Osteocyte (in vitro differentiated cells): ENCODE results near the gene TP63. TPM values are rescaled to one million over a fixed set of nuclear protein-coding genes. Genes with fewer than 3 reads are reported as not detected.

ENCODE experiments used
- DNase-seq: peaks from one replicate; pipeline ENCODE4 v3.0.0; 2021; ENCODE audit warnings: mixed read lengths; ENCODE audit not compliant: unreplicated experiment; ENCODE audit errors: extremely low spot score
- H3K27ac Mint-ChIP-seq: one replicate; pipeline ENCODE4 v1.8.0; 2021; ENCODE audit warnings: mild to moderate bottlenecking, mixed read lengths; ENCODE audit not compliant: unreplicated experiment
- H3K27me3 Mint-ChIP-seq: one replicate; pipeline ENCODE4 v1.8.0; 2021; ENCODE audit warnings: mixed read lengths; ENCODE audit not compliant: unreplicated experiment
- H3K36me3 Mint-ChIP-seq: one replicate; pipeline ENCODE4 v1.8.0; 2021; ENCODE audit warnings: mixed read lengths; ENCODE audit not compliant: unreplicated experiment
- H3K4me1 Mint-ChIP-seq: one replicate; pipeline ENCODE4 v1.8.0; 2021; ENCODE audit warnings: mixed read lengths; ENCODE audit not compliant: unreplicated experiment
- H3K4me3 Mint-ChIP-seq: one replicate; pipeline ENCODE4 v1.8.0; 2021; ENCODE audit warnings: mild to moderate bottlenecking, moderate library complexity, mixed read lengths; ENCODE audit not compliant: unreplicated experiment
- H3K9me3 Mint-ChIP-seq: one replicate; pipeline ENCODE4 v1.8.0; 2021; ENCODE audit warnings: mixed read lengths; ENCODE audit not compliant: unreplicated experiment
- total RNA-seq: library from RNA; stranded (reverse); gene quantifications from 2 replicates; pipeline ENCODE4 v1.2.1, GENCODE V29; 2021
- TF ChIP-seq, protein P1 (sequence below): fragments of 200-600 bp; sonication (generic); IDR thresholded peaks from 2 replicates; pipeline ENCODE4 v1.5.0; 2021; ENCODE audit warnings: antibody characterized with exemption, mild to moderate bottlenecking, moderate library complexity

The TP63 gene
- total RNA-seq, 1 donor from 2014 or later: 0.16 TPM

DNA sequence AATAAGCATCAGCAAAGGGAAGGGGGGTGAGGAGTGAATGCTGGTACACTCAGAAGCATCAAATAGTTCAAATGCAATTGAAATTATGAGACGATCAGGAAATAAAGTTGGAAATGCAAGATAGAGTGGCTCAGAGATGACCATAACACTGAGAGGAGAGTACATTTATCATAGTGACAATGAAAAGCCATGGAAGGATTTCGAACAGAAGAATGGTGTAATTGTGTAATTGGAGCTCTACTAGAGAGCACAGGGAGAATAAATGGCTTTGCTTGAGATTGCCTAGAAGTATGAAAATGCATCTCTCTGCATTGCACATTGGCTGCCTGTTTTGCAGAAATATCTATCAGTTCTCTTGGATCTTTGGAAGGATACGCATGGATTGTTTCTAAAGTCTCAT, 163.3 kb downstream of the TP63 start:
- Mint-ChIP-seq H3K36me3 (no peaks in the 10 kb centered on the region), H3K9me3 (no peaks in the 10 kb centered on the region), H3K4me3 (no peak overlapping the region), H3K27ac (no peak overlapping the region), H3K27me3 (no peaks in the 10 kb centered on the region), H3K4me1 (no peaks in the 10 kb centered on the region)
- TF ChIP-seq, protein P1, sequence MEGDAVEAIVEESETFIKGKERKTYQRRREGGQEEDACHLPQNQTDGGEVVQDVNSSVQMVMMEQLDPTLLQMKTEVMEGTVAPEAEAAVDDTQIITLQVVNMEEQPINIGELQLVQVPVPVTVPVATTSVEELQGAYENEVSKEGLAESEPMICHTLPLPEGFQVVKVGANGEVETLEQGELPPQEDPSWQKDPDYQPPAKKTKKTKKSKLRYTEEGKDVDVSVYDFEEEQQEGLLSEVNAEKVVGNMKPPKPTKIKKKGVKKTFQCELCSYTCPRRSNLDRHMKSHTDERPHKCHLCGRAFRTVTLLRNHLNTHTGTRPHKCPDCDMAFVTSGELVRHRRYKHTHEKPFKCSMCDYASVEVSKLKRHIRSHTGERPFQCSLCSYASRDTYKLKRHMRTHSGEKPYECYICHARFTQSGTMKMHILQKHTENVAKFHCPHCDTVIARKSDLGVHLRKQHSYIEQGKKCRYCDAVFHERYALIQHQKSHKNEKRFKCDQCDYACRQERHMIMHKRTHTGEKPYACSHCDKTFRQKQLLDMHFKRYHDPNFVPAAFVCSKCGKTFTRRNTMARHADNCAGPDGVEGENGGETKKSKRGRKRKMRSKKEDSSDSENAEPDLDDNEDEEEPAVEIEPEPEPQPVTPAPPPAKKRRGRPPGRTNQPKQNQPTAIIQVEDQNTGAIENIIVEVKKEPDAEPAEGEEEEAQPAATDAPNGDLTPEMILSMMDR: no peak
- no peak for DNase-seq

DNA sequence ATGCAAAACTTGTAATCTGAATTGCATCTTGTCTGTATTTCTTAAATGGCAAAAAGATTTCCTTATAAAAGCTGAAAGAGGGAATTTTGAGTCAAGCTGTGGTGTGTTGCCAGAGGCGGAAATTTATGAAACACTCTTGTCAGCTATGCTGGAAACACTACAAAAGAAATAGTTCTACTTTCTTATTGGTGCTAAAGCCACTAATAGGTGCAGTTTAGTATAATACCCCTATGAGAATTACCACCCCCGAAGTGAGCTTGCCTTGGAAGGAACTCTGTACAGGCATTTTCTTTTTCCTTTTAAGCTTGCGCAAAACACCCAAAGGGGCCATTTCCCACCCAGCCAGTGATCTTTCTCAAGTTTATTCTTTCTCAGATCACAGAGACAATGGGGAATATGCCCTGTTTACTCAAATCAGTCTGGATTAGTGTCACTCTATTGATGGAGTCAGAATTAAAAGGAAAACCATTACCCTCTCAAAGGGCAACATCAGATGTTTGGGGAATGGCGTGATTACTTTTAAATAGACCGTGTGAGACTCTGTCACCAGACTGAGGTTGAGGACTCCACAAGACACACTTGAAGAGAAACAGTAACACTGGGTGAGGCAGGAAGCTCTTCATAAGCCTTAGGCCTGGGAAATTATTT, 166.0 kb downstream of the TP63 start:
- H3K4me3 Mint-ChIP-seq: no peak overlapping the region
- no peaks in the 10 kb centered on the region for H3K4me1 Mint-ChIP-seq
- TF ChIP-seq, protein P1: no peak
- no peaks in the 10 kb centered on the region for H3K27me3 Mint-ChIP-seq
- no peaks in the 10 kb centered on the region for H3K9me3 Mint-ChIP-seq
- H3K27ac Mint-ChIP-seq: no peak overlapping the region
- H3K36me3 Mint-ChIP-seq: no peaks in the 10 kb centered on the region
- DNase-seq: no peak

DNA sequence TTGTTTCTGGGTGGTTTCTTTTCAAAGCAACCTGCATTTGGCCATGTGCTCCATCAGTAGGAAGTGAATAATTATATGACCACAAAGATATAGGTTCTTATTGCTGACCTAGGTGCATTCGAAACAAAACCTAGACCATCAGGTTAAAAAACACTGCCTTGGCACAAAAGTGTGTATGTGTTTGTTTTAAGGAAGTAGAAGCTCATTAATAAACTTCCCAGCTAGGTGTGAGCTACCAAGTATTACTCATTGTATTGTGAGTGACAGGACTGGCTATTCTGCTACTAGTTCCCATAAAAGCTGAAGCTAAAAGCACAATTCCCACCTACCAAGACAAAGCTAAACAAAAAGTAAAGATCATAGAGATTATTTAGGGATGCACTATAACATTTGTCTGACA, 168.2 kb downstream of the TP63 start:
- no peaks in the 10 kb centered on the region for H3K9me3 Mint-ChIP-seq
- no peaks in the 10 kb centered on the region for H3K36me3 Mint-ChIP-seq
- TF ChIP-seq, protein P1: no peak
- DNase-seq: no peak
- no peaks in the 10 kb centered on the region for H3K27me3 Mint-ChIP-seq
- H3K4me1 Mint-ChIP-seq: no peaks in the 10 kb centered on the region
- H3K4me3 Mint-ChIP-seq: no peak overlapping the region
- no peak overlapping the region for H3K27ac Mint-ChIP-seq

DNA sequence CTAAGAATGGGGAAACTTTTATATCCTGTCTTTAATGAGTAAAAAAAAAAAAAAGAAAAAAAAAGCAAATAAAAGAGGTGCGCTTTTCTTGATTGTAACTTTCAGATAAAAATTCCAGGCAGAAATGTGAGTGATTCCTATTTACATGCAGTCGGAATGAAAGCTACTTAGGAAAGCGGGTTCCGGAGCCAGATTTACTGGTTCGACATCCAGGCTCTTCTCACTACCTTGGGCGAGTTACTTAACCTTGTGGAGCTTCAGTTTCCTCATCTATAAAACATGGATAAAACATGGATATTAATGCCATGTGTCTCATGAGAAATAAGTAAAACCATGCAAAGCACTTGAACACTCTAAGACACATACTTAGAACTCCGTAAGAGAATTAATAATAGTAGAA, 169.2 kb downstream of the TP63 start:
- no peaks in the 10 kb centered on the region for H3K27me3 Mint-ChIP-seq
- TF ChIP-seq, protein P1: no peak
- H3K36me3 Mint-ChIP-seq: no peaks in the 10 kb centered on the region
- H3K4me3 Mint-ChIP-seq: no peak overlapping the region
- no peaks in the 10 kb centered on the region for H3K4me1 Mint-ChIP-seq
- no peak for DNase-seq
- no peaks in the 10 kb centered on the region for H3K9me3 Mint-ChIP-seq
- H3K27ac Mint-ChIP-seq: no peak overlapping the region

DNA sequence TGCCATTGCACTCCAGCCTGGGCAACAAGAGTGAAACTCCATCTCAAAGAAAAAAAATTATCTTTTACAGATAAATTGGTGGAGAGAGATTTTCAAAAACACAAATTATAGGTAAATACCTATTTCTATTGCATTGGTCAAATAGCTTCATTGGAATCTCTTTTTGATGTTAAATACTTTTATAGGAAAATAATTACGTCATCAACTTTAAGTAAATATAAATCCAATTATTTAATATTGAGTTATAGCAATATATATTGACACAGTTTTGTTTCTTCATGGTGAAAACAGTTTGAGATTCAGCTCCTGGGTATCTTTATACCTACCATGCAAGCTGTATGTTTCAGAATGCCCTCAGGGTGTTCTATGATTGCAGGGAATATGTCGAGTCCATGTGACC, 172.1 kb downstream of the TP63 start:
- TF ChIP-seq, protein P1: no peak
- Mint-ChIP-seq H3K4me3 (no peak overlapping the region), H3K27me3 (no peaks in the 10 kb centered on the region), H3K4me1 (peaks cover 3% of the 10 kb centered on the region), H3K27ac (no peak overlapping the region), H3K9me3 (no peaks in the 10 kb centered on the region), H3K36me3 (no peaks in the 10 kb centered on the region)
- no peak for DNase-seq
